Measurements from ENCODE around the gene PEMT. TPM values are rescaled to one million over a fixed set of nuclear protein-coding genes. Genes with fewer than 3 reads are reported as not detected.

Gene PEMT
- total RNA-seq, 1 experiment from 2014 or later = 178 TPM

DNA sequence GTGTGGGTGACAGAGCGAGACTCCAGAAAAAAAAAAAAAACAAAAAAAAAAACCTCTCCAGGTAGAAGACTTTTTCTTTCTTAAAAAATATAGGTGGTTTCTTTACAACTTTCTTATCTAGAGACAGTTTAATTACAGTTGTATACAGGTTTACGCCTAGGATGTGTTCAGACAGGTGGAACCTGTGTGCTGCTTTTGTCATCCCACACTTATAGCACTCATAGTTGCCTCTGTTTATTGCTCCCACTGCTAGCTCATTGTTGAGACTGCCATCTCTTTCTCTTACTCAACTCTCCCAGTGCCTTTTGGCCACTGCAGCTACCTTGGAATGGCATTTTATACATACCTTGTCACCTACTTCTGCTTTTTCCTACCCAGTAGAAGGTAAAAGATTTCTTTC lies 133.8 kb downstream of the PEMT start:
- H4K20me1 ChIP-seq (ENCODE audit: low read length) = no peaks in the 10 kb centered on the region
- no peaks in the 10 kb centered on the region for H3K36me3 ChIP-seq (ENCODE audit: low read depth, low read length)
- DNase-seq = no peak
- H3K27ac ChIP-seq (ENCODE audit: low read length) = no peak overlapping the region
- no peaks in the 10 kb centered on the region for H3K9me3 ChIP-seq (ENCODE audit: low read length)
- no peaks in the 10 kb centered on the region for H3K27me3 ChIP-seq (ENCODE audit: low read length)
- H3K4me3 ChIP-seq (ENCODE audit: low read length) = no peak overlapping the region
- H3K9me2 ChIP-seq (replicated peaks; ENCODE audit: low read length) = no peaks in the 10 kb centered on the region
- H3K4me2 ChIP-seq (ENCODE audit: low read length) = no peak overlapping the region
- no peak overlapping the region for H3K9ac ChIP-seq (ENCODE audit: low read length)
- intact Hi-C loops (cut with micrococcal nuclease) = no loop called here
- H3K4me1 ChIP-seq (ENCODE audit: insufficient read depth, low read length) = no peaks in the 10 kb centered on the region
- no peaks in the 10 kb centered on the region for H3K79me2 ChIP-seq (ENCODE audit: low read length)
- H2AFZ ChIP-seq (ENCODE audit: low read length) = no peak overlapping the region
- no peaks in the 10 kb centered on the region for H3F3A ChIP-seq (ENCODE audit: low read length, unreplicated experiment)
- TF ChIP-seq, protein P1, sequence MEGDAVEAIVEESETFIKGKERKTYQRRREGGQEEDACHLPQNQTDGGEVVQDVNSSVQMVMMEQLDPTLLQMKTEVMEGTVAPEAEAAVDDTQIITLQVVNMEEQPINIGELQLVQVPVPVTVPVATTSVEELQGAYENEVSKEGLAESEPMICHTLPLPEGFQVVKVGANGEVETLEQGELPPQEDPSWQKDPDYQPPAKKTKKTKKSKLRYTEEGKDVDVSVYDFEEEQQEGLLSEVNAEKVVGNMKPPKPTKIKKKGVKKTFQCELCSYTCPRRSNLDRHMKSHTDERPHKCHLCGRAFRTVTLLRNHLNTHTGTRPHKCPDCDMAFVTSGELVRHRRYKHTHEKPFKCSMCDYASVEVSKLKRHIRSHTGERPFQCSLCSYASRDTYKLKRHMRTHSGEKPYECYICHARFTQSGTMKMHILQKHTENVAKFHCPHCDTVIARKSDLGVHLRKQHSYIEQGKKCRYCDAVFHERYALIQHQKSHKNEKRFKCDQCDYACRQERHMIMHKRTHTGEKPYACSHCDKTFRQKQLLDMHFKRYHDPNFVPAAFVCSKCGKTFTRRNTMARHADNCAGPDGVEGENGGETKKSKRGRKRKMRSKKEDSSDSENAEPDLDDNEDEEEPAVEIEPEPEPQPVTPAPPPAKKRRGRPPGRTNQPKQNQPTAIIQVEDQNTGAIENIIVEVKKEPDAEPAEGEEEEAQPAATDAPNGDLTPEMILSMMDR (conservative IDR thresholded peaks at IDR 0.05; ENCODE audit: low read depth, low read length) = no peak
- no peak for TF ChIP-seq EZH2 (IDR thresholded peaks at IDR 0.05; ENCODE audit: low read length, unreplicated experiment)
- no peak for TF ChIP-seq EZH2phosphoT487 (IDR thresholded peaks at IDR 0.05; ENCODE audit: borderline replicate concordance, low read length)
- no TSS peak for BruUV-seq (replicated peaks)
- CTCF ChIA-PET = no interaction called here
- POLR2A ChIA-PET (ENCODE audit: unreplicated experiment) = no interaction called here
- ATAC-seq = no peak

DNA sequence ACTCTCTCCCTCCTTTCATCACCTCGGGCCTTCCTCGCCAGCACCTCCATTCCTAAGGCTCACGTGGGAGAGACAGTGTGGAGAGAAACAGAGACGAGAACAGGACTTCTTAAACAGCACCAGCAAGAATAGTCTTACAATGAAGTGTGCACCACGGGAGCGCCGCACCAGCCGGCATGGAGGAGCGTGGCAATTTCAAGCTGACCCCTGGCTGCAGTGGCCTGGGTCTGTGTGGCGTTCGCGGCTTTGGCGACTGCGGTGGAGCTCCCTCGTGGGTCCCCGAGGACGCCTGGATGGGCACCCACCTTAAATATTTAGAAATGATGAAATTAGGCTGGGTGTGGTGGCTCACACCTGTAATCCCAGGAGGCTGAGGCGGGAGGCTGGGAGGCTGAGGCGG lies 135.3 kb downstream of the PEMT start:
- H3K4me3 ChIP-seq (ENCODE audit: low read length) = no peak overlapping the region
- H3K4me1 ChIP-seq (ENCODE audit: insufficient read depth, low read length) = no peaks in the 10 kb centered on the region
- H4K20me1 ChIP-seq (ENCODE audit: low read length) = no peaks in the 10 kb centered on the region
- H3K27me3 ChIP-seq (ENCODE audit: low read length) = no peaks in the 10 kb centered on the region
- H3K27ac ChIP-seq (ENCODE audit: low read length) = no peak overlapping the region
- H3K79me2 ChIP-seq (ENCODE audit: low read length) = no peaks in the 10 kb centered on the region
- POLR2A ChIA-PET (ENCODE audit: unreplicated experiment) = no interaction called here
- no peaks in the 10 kb centered on the region for H3F3A ChIP-seq (ENCODE audit: low read length, unreplicated experiment)
- no peak overlapping the region for H3K9ac ChIP-seq (ENCODE audit: low read length)
- no peak overlapping the region for H3K4me2 ChIP-seq (ENCODE audit: low read length)
- BruUV-seq (replicated peaks) = no TSS peak
- no peaks in the 10 kb centered on the region for H3K9me3 ChIP-seq (ENCODE audit: low read length)
- intact Hi-C loops (cut with micrococcal nuclease) = no loop called here
- CTCF ChIA-PET = no interaction called here
- H3K9me2 ChIP-seq (replicated peaks; ENCODE audit: low read length) = no peaks in the 10 kb centered on the region
- DNase-seq (no peak), ATAC-seq (no peak)
- H2AFZ ChIP-seq (ENCODE audit: low read length) = no peak overlapping the region
- no peaks in the 10 kb centered on the region for H3K36me3 ChIP-seq (ENCODE audit: low read depth, low read length)
- TF ChIP-seq, protein P1 (conservative IDR thresholded peaks at IDR 0.05; ENCODE audit: low read depth, low read length) = no peak
- TF ChIP-seq EZH2 (IDR thresholded peaks at IDR 0.05; ENCODE audit: low read length, unreplicated experiment) = no peak
- no peak for TF ChIP-seq EZH2phosphoT487 (IDR thresholded peaks at IDR 0.05; ENCODE audit: borderline replicate concordance, low read length)

Other genes starting within 250 kb of the PEMT start
- 21.9 and 28.3 TPM in 2 replicates for gene MED9, start 114.7 kb downstream of the PEMT start, total RNA-seq (2014; rRNA removed)
- 59.0 and 82.6 TPM in 2 replicates for gene RASD1, start 95.3 kb downstream of the PEMT start, total RNA-seq (2014; rRNA removed)
- gene RAI1, start 89.8 kb upstream of the PEMT start, total RNA-seq (2014; rRNA removed) = 33.0 and 64.2 TPM in 2 replicates
- 167 and 194 TPM in 2 replicates for gene SREBF1, start 245.3 kb upstream of the PEMT start, total RNA-seq (2014; rRNA removed)

Data from PC-3 (cell line).